Putamen (tissue), 1 donor: ENCODE results near the gene PINK1.
"Not testable (repeated sequence)": the region's sequence is repeated elsewhere in the genome, so short reads cannot be mapped to it uniquely, and the experiment has no call there.

Experiments
- DNase-seq: peaks from one replicate; pipeline ENCODE4 v3.0.0-alpha.2; 2016; ENCODE audit warnings: low spot score

The PINK1 gene

GRCh38 chr1:20633190-20634064 lies at the start of gene PINK1:
Gene PINK1, plus strand, starts transcription at chr1:20633458. Its CDS starts 91 bp downstream, at chr1:20633549.
- peak; percentile 64 for DNase-seq

GRCh38 chr1:20584890-20585289 lies 48.4 kb upstream of the PINK1 start:
- DNase-seq, result no peak

DNA sequence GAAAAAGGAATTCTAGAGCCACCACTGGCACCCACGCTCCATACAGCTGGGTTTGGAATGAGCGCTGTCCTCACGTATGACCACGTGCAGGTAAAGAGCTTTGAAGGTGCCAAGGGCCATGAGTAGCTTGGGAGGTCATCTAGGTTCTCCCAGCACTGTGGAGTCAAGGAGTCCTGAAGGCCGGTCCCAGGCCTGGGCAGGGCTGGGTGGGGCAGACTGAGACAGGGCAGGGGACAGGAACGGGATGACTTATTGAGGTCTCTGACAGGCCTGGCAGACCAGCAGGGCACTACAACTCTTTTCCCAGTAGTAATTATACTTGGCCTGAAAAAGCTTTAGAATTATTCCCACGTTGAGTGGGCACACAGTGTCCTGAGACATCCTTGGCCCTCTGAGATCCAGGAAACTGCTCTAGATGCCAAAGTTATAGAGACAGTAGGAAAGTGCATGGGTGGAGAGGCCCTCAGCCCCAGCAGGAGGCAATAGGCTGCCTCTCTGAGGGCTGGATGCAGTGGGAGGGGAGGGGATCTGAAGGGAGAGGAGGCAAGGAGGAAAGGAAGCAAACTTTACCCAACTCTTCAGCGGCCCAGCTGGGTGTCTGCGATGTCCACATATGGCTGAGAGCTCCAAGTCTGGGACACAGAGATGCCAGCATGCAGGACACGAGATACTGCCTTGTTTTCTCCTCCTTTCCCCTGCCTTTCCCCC lies 46.2 kb upstream of the PINK1 start:
- DNase-seq, result no peak

- no peak for DNase-seq
Observed at GRCh38 chr1:20587661-20588053, 45.6 kb upstream of the PINK1 start.

DNA sequence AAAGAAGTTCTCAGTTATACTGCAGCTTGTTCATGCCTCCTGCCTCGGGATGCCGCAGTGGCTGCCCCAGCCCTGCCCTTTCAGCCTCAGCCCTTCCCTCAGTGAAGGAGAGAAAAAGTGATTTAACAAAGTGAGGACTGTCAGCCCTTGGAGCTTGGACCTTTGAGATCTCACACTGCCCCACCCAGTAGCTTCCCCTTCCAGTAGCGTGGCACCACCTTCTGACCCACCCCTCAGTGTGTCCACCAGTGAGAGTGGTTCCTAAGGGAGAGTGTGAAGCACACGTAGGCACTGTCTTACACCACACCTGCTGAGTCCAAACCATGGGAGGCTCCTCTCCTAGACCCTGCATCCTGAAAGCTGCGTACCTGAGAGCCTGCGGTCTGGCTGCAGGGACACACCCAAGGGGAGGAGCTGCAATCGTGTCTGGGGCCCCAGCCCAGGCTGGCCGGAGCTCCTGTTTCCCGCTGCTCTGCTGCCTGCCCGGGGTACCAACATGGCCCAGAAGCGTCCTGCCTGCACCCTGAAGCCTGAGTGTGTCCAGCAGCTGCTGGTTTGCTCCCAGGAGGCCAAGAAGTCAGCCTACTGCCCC lies 44.5 kb upstream of the PINK1 start, which contains the start of gene CDA:
Gene CDA (plus strand): TSS at position 464 of the 592 bp plus-strand sequence. CDS start 33 bp downstream, at position 497.
- no peak for DNase-seq

DNA sequence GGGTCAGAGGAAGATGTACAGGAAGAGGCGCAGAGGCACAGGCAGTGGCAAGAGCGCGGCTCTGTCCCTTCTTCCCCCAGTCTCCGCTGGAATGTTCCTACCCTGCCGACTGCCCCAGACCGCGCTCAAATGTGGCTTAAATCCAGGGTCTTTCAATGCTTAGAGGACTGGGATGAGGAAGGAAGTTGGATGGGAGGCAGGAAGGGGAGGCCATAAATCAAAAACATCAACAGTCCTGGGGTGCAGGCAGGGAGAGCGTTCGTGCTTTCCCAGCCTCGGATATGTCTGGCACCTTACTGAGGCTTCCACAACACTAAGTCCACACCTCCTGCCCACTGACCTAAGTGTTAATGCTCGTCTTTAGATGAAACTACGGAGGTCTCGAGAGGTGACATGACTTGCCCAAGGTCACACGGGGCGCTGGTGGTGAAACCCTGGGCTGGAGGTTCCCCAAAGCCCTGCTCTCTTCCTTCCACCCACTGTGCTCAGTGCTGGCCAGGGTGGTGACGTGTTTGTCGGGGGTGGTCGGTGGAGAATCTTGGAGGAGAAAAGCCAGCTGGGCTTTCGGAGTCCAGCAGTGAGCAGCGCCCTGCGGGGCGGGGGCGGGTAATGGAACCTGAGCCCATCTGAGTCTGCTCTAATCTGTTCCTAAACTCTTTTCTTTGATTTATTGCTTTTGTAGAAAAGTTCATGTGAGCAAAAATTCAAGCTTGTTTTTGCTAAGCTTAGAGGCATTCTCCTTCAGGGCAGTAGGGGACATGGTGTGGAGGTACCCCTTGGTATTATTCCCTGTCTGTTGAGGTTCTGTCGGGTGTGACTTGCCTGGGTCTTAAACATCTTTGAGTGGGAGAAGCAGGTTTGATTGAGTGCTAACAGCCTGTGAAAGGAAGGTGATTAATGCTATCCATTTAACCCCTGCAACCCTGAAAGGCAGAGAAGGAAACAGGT lies 43.7 kb upstream of the PINK1 start:
- DNase-seq, result no peak

DNA sequence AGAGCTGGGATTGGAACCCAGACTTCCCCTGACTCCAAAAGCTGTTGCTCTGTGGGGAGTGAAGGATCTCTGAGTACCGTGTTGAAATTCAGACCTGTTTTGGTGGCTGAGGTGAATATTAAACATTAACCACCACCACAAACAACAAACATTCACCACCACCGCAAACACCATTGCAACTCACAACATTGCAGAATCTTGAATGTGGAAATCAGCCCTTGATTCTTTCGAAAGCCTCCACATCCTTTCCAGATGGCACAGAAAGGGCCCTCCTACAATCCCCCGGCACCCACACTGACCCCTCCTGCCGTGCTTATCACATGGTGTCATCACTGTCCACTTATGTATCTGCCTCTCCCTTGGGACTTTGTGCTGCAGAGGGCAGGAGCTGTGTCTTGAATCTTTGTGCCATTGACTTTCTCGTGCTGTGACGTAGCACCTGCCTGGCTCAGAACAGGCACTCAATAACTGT lies 42.9 kb upstream of the PINK1 start:
- no peak for DNase-seq

DNA sequence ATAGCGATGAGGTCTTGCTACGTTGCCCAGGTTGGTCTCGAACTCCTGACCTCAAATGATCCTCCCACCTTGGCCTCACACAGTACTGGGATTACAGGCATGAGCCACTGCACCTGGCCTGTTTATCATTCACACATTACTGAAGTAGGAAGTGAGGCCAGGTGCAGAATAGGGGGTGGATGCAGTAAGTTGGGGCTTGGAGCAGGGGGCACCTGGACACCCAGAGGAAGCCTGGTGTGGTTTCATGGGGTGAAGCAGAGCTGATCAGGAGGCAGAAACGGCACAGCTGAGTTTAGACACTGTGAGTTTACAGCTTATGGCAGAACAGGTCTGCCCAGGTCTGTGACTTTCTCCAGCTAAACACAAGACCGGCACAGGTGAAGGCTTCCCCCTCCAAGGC lies 39.5 kb upstream of the PINK1 start:
- DNase-seq, result no peak

GRCh38 chr1:20594746-20595145 lies 38.5 kb upstream of the PINK1 start:
- no peak for DNase-seq

DNA sequence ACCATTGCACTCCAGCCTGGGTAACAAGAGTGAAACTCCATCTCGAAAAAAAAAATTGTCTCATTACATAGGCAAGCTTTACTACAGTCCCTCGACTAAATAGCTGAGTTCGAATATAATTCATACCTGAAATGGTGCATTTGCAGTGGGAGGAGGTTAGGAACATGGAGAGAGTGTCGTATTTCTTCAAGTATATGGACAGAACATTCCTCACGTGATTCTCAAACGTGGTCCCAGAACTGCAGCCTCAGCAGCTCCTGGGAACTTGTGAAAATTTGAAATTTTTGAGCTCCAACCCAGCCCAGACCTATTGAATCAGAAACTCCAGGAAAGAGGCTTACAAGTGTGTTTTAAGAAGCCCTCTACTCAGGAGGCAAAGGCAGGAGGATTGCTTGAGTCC lies 37.2 kb upstream of the PINK1 start:
- DNase-seq, result no peak

GRCh38 chr1:20597650-20598049 lies 35.6 kb upstream of the PINK1 start:
- no peak for DNase-seq

DNA sequence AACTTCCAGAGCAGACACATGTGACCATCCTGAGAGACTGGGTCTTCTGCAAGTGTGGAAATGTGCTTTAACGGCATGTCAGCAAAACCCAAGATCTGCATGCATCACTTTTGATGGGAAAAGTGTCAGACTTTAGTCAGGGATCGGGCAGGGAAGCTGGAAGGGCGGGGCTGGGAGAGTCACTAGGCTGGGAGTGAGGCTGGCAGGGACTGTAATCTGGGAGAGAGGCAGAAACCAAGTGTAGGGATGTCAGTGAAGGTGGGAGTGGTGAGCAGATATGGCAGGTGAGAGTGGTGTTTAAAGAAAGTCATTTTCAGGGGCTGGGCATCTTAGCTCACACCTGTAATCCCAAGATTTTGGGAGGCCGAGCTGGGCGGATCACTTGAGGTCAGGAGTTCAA lies 33.1 kb upstream of the PINK1 start:
- no peak for DNase-seq

DNA sequence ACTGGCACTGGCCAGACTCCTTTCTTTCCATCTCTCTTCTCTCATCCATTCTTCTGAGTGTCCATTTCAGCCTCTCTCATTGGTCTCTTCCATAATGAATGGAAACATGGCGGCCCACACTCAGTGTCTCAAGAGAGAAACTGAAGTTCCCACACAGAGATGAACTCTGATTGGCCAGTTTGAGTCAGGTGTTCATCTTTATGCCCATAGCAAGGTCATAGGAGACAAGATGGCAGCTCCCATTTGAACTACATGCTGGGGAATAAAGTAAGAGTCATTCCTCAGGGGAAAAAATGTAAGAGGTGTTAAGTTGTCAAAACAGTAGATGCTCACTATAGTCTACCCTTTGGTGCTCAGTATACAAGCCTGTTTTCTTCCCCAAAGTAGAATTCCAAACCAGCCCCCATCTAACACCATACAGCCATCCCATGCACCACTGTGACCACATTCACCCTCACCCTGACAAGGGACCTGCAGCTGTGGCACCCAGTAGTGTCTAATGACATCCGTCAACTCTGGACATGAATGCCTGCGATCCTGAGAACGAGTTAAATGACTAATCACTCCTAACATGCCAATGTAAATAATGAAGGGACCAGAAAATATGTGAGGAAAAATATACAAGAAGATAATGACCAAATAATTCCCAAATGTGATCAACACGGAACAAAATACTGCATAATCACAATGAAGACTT lies 32.0 kb upstream of the PINK1 start:
- no peak for DNase-seq

DNA sequence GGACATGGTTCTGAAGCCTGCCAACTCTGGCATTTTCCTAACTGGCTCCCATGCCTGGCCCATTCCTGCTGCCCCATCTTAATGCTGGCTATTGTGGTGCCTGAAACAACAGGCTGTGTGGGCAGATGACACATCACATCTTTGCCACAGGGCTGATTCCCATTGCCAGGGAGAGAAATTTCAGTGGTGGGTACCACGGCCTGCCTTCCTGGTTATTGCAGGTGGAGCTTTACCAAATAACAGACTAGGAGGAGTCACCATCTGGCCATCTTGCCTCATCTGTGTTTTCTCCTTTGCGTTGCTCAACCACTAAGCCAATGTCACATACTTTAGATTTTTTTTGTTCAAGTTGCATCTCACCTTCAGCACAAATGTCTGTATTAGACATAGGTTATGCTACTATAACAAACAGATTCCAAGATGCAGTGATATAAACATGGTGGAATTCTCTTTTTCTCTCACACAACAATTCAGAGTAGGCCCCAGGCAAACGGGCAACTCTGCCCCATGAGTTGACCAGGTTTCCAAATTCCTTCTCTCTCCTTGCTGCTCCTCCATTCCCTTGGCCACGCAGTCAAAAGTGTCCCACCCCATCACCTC lies 30.3 kb upstream of the PINK1 start:
- DNase-seq, result no peak

GRCh38 chr1:20603504-20604464 lies 29.5 kb upstream of the PINK1 start:
- DNase-seq, result no peak

DNA sequence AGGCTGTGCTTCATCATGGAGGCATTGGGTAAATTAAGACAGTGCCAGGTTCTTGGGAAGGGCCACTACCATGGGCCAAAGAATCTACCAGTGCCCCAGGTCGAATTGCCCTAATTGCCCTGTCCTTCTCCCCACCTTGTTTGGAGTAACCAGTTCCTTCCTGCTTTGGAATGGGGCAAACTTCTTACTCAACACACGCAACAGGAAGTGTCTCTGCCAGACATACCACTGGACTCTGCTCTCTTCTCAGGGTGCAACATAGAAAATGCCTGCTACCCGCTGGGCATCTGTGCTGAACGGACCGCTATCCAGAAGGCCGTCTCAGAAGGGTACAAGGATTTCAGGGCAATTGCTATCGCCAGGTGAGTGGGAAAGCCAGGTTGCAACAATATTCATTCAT lies 28.6 kb upstream of the PINK1 start:
- DNase-seq, result no peak

- DNase-seq, result not testable (repeated sequence)
Observed at GRCh38 chr1:20606801-20607570, 26.3 kb upstream of the PINK1 start.

DNA sequence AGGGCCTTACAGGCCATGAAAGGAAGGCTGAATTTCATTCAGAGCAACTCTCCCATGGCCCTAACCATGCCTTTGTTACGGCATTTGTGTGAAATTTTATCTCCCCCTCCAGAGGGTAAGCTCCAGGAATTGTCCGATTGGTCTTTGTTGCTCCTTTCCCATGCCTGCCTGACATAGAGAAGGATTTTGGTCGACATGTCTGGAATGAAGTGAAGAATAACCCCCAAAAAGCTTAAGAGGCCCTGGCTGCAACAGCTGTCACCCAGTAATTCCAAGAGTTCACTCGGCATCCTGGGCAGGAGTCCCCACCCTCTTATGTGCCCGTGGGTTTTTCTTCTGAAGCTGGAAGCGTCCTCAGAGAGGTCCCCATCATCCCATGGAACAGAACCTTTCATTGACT lies 23.7 kb upstream of the PINK1 start:
- no peak for DNase-seq

- no peak for DNase-seq
Observed at GRCh38 chr1:20610970-20611369, 22.3 kb upstream of the PINK1 start.
